Right atrium auricular region (tissue), 2 donors: ENCODE measurements around the gene ZNF648. TPM values are rescaled to one million over a fixed set of nuclear protein-coding genes. Genes with fewer than 3 reads are reported as not detected.
"Not testable (repeated sequence)": the region's sequence is repeated elsewhere in the genome, so short reads cannot be mapped to it uniquely, and the experiment has no call there.

ENCODE experiments used
- DNase-seq: peaks from one replicate; pipeline ENCODE4 v3.0.0-alpha.2; 2019; ENCODE audit warnings: low spot score
- H3K27ac ChIP-seq, 2 donors: fragments of 200-600 bp; sonication (generic); 1 replicate in 1 of 2; 2 replicates in 1 of 2; pipeline ENCODE4 v1.5.1; 2016 to 2019
- H3K27me3 ChIP-seq, 2 donors: fragments of 200-600 bp; sonication (generic); one replicate each; pipeline versions ENCODE4 v1.5.1 to v1.6.0; 2017 to 2019
- H3K36me3 ChIP-seq: fragments of 200-600 bp; sonication (generic); one replicate; pipeline ENCODE4 v1.5.1; 2016
- H3K4me1 ChIP-seq, 2 donors: fragments of 200-600 bp; sonication (generic); one replicate each; pipeline versions ENCODE4 v1.5.1 to v1.6.0; 2017 to 2019
- H3K4me3 ChIP-seq, 2 donors: fragments of 200-600 bp; sonication (generic); 1 replicate in 1 of 2; 2 replicates in 1 of 2; pipeline ENCODE4 v1.5.1; 2017 to 2019; ENCODE audit warnings: mild to moderate bottlenecking in 1 of 2, moderate library complexity in 1 of 2
- H3K9me3 ChIP-seq, 2 donors: fragments of 200-600 bp; sonication (generic); one replicate each; pipeline ENCODE4 v1.5.1; 2019
- CTCF ChIP-seq, 2 donors: fragments of 200-600 bp; sonication (generic); IDR thresholded peaks; one replicate each; pipeline ENCODE4 v1.5.1; 2019; ENCODE audit warnings: antibody characterized with exemption in 2 of 2
- total RNA-seq, 2 donors: library from RNA; depleted of rRNA; stranded (reverse); fragments of >200 nt; gene quantifications; one replicate each; pipeline ENCODE4 v1.1.0, GENCODE V29; 2016

Gene ZNF648
- total RNA-seq, 2 donors from 2014 or later, result not detected

GRCh38 chr1:182035097-182035770, 26.3 kb downstream of the ZNF648 start:
- Histone ChIP-seq H3K36me3 (no peaks in the 10 kb centered on the region), H3K4me3 (no peak overlapping the region), H3K9me3 (peaks cover 0 to 17% of the 10 kb centered on the region in 2 donors), H3K27me3 (no peaks in the 10 kb centered on the region), H3K4me1 (peaks cover 0 to under 1% of the 10 kb centered on the region in 2 donors), H3K27ac (no peak overlapping the region)
- no peak for DNase-seq
- no peak for TF ChIP-seq CTCF (IDR thresholded peaks at IDR 0.05)

GRCh38 chr1:182032251-182032650, 29.3 kb downstream of the ZNF648 start:
- TF ChIP-seq CTCF (IDR thresholded peaks at IDR 0.05), result no peak
- Histone ChIP-seq H3K9me3 (no peaks in the 10 kb centered on the region), H3K4me1 (peaks cover 0 to 12% of the 10 kb centered on the region in 2 donors), H3K36me3 (no peaks in the 10 kb centered on the region), H3K27ac (no peak overlapping the region), H3K27me3 (no peaks in the 10 kb centered on the region), H3K4me3 (no peak overlapping the region)
- DNase-seq, result no peak

GRCh38 chr1:182029379-182030331, 31.9 kb downstream of the ZNF648 start:
- no peaks in the 10 kb centered on the region for H3K27me3 ChIP-seq
- H3K9me3 ChIP-seq, result no peaks in the 10 kb centered on the region
- DNase-seq, result peak; percentile 97
- no peaks in the 10 kb centered on the region for H3K36me3 ChIP-seq
- peak overlapping the region; percentile 77 to 86 for H3K27ac ChIP-seq
- peak overlapping the region; percentile 64 to 83 for H3K4me3 ChIP-seq
- H3K4me1 ChIP-seq, result peaks cover 0 to 12% of the 10 kb centered on the region in 2 donors
- peak; percentile 59 to 84 for TF ChIP-seq CTCF (IDR thresholded peaks at IDR 0.05)

GRCh38 chr1:182029002-182029378, 32.5 kb downstream of the ZNF648 start:
- peaks cover 0 to 12% of the 10 kb centered on the region in 2 donors for H3K4me1 ChIP-seq
- peak overlapping the region; percentile 64 to 83 for H3K4me3 ChIP-seq
- no peaks in the 10 kb centered on the region for H3K9me3 ChIP-seq
- DNase-seq, result no peak
- no peaks in the 10 kb centered on the region for H3K27me3 ChIP-seq
- peak overlapping the region; percentile 77 to 86 for H3K27ac ChIP-seq
- TF ChIP-seq CTCF (IDR thresholded peaks at IDR 0.05), result no peak
- no peaks in the 10 kb centered on the region for H3K36me3 ChIP-seq

GRCh38 chr1:182015360-182015759, 46.2 kb downstream of the ZNF648 start:
- DNase-seq, result no peak
- Histone ChIP-seq H3K4me3 (no peak overlapping the region), H3K27me3 (no peaks in the 10 kb centered on the region), H3K27ac (no peak overlapping the region), H3K9me3 (no peaks in the 10 kb centered on the region), H3K36me3 (no peaks in the 10 kb centered on the region), H3K4me1 (no peaks in the 10 kb centered on the region)
- TF ChIP-seq CTCF (IDR thresholded peaks at IDR 0.05), result no peak

GRCh38 chr1:182010800-182011370, 50.6 kb downstream of the ZNF648 start:
- not testable (repeated sequence) for H3K36me3 ChIP-seq, DNase-seq, H3K4me1 ChIP-seq, H3K9me3 ChIP-seq, H3K27ac ChIP-seq, H3K27me3 ChIP-seq, H3K4me3 ChIP-seq

DNA sequence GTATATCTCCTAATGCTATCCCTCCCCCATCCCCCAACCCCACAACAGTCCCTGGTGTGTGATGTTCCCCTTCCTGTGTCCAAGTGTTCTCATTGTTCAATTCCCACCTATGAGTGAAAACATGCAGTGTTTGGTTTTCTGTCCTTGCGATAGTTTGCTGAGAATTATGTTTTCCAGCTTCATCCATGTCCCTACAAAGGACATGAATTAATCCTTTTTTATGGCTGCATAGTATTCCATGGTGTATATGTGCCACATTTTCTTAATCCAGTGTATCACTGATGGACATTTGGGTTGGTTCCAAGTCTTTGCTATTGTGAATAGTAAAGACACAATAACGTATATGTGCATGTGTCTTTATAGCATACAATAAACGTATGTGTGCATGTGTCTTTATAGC, 56.1 kb downstream of the ZNF648 start:
- not testable (repeated sequence) for H3K27ac ChIP-seq, DNase-seq, H3K9me3 ChIP-seq, H3K4me3 ChIP-seq, H3K36me3 ChIP-seq, H3K4me1 ChIP-seq, H3K27me3 ChIP-seq
